ENCODE measurements around the gene F2.
A peak's percentile ranks its signal among the peaks of the same experiment; 100 is the strongest.

F2 gene

DNA sequence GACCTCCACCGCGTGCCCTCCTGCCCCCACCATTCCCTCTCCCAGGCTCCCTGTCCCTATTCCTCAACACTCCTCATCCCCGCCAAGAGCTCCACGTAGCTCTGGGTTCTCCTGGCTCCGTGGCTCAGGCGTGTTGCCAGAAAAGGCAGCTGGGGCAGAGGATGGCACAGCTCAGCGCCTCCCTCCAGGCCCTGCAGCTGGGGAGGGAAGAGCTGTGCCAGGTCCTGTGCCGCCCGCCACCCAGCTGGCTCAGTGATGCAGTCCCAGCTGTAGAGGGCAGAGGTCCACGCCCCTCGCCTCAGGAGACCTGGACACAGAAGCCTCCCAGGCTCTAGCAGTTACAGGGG is 22.8 kb upstream of the F2 start:
- H3K18ac ChIP-seq (ENCODE audit: low read length) = no peak overlapping the region
- H2BK120ac ChIP-seq (ENCODE audit: low read depth, low read length) = no peak overlapping the region
- H3K36me3 ChIP-seq (ENCODE audit: control insufficient read depth, insufficient read depth, low read length) = peaks cover 5% of the 10 kb centered on the region
- no peak overlapping the region for H3K27ac ChIP-seq (ENCODE audit: low read depth, low read length)
- H3K79me2 ChIP-seq (ENCODE audit: control insufficient read depth, insufficient read depth, low read length) = peaks cover 3% of the 10 kb centered on the region
- DNase-seq = no peak
- no peak overlapping the region for H3K4me3 ChIP-seq (ENCODE audit: low read length)
- WGBS (ENCODE audit: extremely low coverage, insufficient coverage, low lambda C conversion rate) = no CpG with 5 or more reads among the region's 11 CpGs
- H3K27me3 ChIP-seq (ENCODE audit: insufficient read depth, low read length, poor library complexity) = no peaks in the 10 kb centered on the region
- H2AK5ac ChIP-seq (ENCODE audit: low read length) = no peak overlapping the region
- no peak overlapping the region for H3K9ac ChIP-seq (ENCODE audit: low read length)
- no peaks in the 10 kb centered on the region for H3K4me1 ChIP-seq (ENCODE audit: control insufficient read depth, low read depth, low read length)
- no peak overlapping the region for H4K8ac ChIP-seq (ENCODE audit: low read depth, low read length)
- no peak overlapping the region for H3K4ac ChIP-seq (ENCODE audit: low read depth, low read length)
- H3K4me2 ChIP-seq (ENCODE audit: low read length) = no peak overlapping the region
- H3K23ac ChIP-seq (ENCODE audit: low read length) = no peak overlapping the region
- no peak overlapping the region for H4K5ac ChIP-seq (ENCODE audit: low read length)
- peaks cover 3% of the 10 kb centered on the region for H3K79me1 ChIP-seq (ENCODE audit: low read length)
- no peak overlapping the region for H2BK5ac ChIP-seq (ENCODE audit: low read length)
- H2BK15ac ChIP-seq (replicated peaks; ENCODE audit: low read depth) = no peak overlapping the region
- H3K56ac ChIP-seq (ENCODE audit: low read length) = no peak overlapping the region

DNA sequence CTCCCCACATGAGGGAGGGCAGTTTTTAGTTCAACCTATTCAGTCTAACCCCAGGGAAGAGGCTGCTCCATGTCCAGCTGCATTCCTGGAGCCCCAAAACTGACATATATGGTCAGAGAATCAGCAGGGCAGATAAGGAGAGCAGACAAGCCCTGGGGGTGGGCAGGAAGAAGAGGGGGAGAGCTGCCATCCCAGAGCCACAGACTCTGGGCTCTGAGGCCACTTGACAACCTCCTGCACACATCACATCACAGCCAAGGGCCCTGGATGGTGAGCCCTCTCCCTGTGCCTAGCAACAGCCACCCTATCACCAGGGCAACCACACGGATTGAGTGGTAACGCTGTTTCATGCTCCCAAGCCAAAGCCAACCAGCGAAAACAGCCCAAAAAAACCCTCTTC is 21.7 kb upstream of the F2 start:
- Histone ChIP-seq H2AK5ac (ENCODE audit: low read length) (no peak overlapping the region), H3K4me1 (ENCODE audit: control insufficient read depth, low read depth, low read length) (peaks cover 2% of the 10 kb centered on the region), H3K79me2 (ENCODE audit: control insufficient read depth, insufficient read depth, low read length) (peaks cover 10% of the 10 kb centered on the region), H3K79me1 (ENCODE audit: low read length) (peaks cover 9% of the 10 kb centered on the region), H2BK15ac (replicated peaks; ENCODE audit: low read depth) (no peak overlapping the region), H3K9ac (ENCODE audit: low read length) (no peak overlapping the region), H3K4me3 (ENCODE audit: low read length) (no peak overlapping the region), H3K4ac (ENCODE audit: low read depth, low read length) (no peak overlapping the region), H4K8ac (ENCODE audit: low read depth, low read length) (no peak overlapping the region), H3K4me2 (ENCODE audit: low read length) (no peak overlapping the region), H3K56ac (ENCODE audit: low read length) (peak overlapping the region; percentile 39), H2BK5ac (ENCODE audit: low read length) (no peak overlapping the region), H3K18ac (ENCODE audit: low read length) (no peak overlapping the region), H3K23ac (ENCODE audit: low read length) (no peak overlapping the region), H3K36me3 (ENCODE audit: control insufficient read depth, insufficient read depth, low read length) (peaks cover 5% of the 10 kb centered on the region), H3K27me3 (ENCODE audit: insufficient read depth, low read length, poor library complexity) (no peaks in the 10 kb centered on the region), H3K27ac (ENCODE audit: low read depth, low read length) (no peak overlapping the region), H4K5ac (ENCODE audit: low read length) (no peak overlapping the region), H2BK120ac (ENCODE audit: low read depth, low read length) (no peak overlapping the region)
- no CpG with 5 or more reads among the region's 3 CpGs for WGBS (ENCODE audit: extremely low coverage, insufficient coverage, low lambda C conversion rate)
- DNase-seq = peak; percentile 63

DNA sequence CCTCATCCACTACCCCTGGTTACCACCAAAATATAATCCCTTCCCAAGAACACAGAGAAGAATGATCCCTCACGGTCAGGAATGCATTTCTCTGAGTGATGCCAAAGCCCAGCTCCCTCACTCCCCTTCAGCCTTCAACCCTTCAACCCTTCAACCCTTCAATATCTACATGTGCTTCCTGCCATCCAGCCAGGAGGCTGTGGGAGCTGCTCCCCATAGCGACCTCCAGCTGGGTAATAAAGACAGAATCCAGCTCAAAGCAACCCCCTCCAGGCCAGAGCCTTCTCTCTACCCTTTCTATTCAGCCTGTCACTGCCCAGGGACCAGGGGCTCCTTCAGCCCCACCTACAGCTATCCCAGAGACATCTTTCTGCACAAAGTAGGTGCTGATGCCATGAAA is 21.3 kb upstream of the F2 start:
- Histone ChIP-seq H3K36me3 (ENCODE audit: control insufficient read depth, insufficient read depth, low read length) (peaks cover 5% of the 10 kb centered on the region), H2BK120ac (ENCODE audit: low read depth, low read length) (no peak overlapping the region), H3K23ac (ENCODE audit: low read length) (no peak overlapping the region), H2BK15ac (replicated peaks; ENCODE audit: low read depth) (no peak overlapping the region), H2BK5ac (ENCODE audit: low read length) (no peak overlapping the region), H3K79me1 (ENCODE audit: low read length) (peaks cover 11% of the 10 kb centered on the region), H4K5ac (ENCODE audit: low read length) (no peak overlapping the region), H3K9ac (ENCODE audit: low read length) (no peak overlapping the region), H3K18ac (ENCODE audit: low read length) (no peak overlapping the region), H3K27me3 (ENCODE audit: insufficient read depth, low read length, poor library complexity) (no peaks in the 10 kb centered on the region), H3K4ac (ENCODE audit: low read depth, low read length) (no peak overlapping the region), H2AK5ac (ENCODE audit: low read length) (no peak overlapping the region), H3K79me2 (ENCODE audit: control insufficient read depth, insufficient read depth, low read length) (peaks cover 13% of the 10 kb centered on the region), H4K8ac (ENCODE audit: low read depth, low read length) (no peak overlapping the region), H3K4me1 (ENCODE audit: control insufficient read depth, low read depth, low read length) (peaks cover 2% of the 10 kb centered on the region), H3K4me2 (ENCODE audit: low read length) (no peak overlapping the region), H3K4me3 (ENCODE audit: low read length) (no peak overlapping the region), H3K27ac (ENCODE audit: low read depth, low read length) (no peak overlapping the region), H3K56ac (ENCODE audit: low read length) (no peak overlapping the region)
- no peak for DNase-seq
- WGBS (ENCODE audit: extremely low coverage, insufficient coverage, low lambda C conversion rate) = no CpG with 5 or more reads among the region's 2 CpGs

DNA sequence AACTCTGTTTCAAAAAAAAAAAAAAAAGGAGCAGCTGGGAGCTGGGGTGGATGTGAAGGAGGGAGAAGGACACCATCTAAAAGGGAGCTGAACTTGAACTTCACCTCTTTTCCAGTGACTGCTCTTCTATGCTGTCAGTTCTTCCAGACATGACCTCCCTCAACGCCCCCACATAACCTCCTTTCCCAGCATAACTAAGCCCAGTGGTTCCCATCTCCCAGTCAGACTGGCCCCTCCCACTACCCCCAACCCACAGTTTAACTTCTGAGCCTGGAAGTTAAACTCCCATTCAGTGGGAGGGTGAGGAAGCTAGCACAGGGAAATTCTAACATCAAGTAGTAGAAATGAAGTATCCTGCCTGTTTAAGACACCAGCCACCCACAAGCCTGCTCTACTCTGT is 20.4 kb upstream of the F2 start:
- Histone ChIP-seq H3K9ac (ENCODE audit: low read length) (no peak overlapping the region), H2BK5ac (ENCODE audit: low read length) (no peak overlapping the region), H3K36me3 (ENCODE audit: control insufficient read depth, insufficient read depth, low read length) (peaks cover 8% of the 10 kb centered on the region), H3K18ac (ENCODE audit: low read length) (no peak overlapping the region), H3K4ac (ENCODE audit: low read depth, low read length) (no peak overlapping the region), H2AK5ac (ENCODE audit: low read length) (no peak overlapping the region), H3K27ac (ENCODE audit: low read depth, low read length) (no peak overlapping the region), H3K27me3 (ENCODE audit: insufficient read depth, low read length, poor library complexity) (no peaks in the 10 kb centered on the region), H3K79me1 (ENCODE audit: low read length) (peaks cover 15% of the 10 kb centered on the region), H3K56ac (ENCODE audit: low read length) (no peak overlapping the region), H3K4me3 (ENCODE audit: low read length) (no peak overlapping the region), H3K4me2 (ENCODE audit: low read length) (no peak overlapping the region), H2BK120ac (ENCODE audit: low read depth, low read length) (no peak overlapping the region), H4K5ac (ENCODE audit: low read length) (no peak overlapping the region), H3K23ac (ENCODE audit: low read length) (no peak overlapping the region), H3K79me2 (ENCODE audit: control insufficient read depth, insufficient read depth, low read length) (peaks cover 16% of the 10 kb centered on the region), H3K4me1 (ENCODE audit: control insufficient read depth, low read depth, low read length) (peaks cover 2% of the 10 kb centered on the region), H2BK15ac (replicated peaks; ENCODE audit: low read depth) (no peak overlapping the region), H4K8ac (ENCODE audit: low read depth, low read length) (no peak overlapping the region)
- DNase-seq = no peak
- WGBS (ENCODE audit: extremely low coverage, insufficient coverage, low lambda C conversion rate) = no CpG with 5 or more reads among the region's 1 CpG

DNA sequence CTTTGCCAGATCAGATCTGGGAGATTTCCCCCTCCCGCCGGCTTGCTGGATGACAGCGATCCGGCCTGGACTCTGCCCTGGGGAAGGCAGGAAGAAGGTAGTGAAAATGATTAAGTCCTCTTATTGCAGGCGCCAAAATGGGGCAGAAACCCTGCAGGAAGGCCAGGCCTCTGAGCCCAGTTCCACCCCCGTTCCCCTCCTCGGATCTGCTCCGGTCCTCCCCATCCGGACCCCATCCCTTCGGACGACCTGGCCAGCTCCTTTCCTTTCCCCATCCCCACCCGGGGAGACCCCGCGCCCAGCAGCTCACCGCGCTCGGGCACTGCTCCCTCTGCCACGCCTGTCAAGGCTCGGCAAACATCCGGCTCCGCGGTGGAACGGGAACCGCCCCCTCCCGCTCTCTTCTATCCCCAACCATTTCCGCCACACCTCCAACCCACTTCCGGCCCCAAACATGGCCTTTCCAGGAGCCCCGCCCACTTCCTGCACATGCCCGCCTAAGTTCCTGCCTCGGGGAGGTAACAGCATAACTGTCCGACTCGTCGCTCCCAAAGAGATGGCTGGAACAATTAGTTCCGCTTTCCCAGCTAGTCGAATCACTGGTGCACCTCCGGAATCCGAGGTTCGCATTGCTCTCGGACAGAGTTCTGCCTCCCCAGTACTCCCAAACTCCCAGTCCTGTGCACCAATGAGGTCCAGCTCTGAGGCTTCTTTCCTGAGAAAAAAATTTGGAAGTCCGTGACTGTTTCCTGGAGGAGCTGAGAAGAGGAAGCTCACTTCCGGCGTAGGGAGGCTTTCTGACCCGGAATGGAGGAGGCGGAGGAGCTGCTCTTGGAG is 18.6 kb upstream of the F2 start, which contains the start of the genes ARHGAP1 and ZNF408:
Gene ARHGAP1 (minus strand): TSS at position 379 of the 837 bp plus-strand sequence. CDS start 4,512 bp downstream, outside the sequence.
Gene ZNF408 (plus strand): TSS at position 791 of the 837 bp plus-strand sequence. CDS start 17 bp downstream, at position 808.
- Histone ChIP-seq H3K4ac (ENCODE audit: low read depth, low read length) (peak within 1 kb of the TSS; percentile 78), H3K9ac (ENCODE audit: low read length) (peak within 1 kb of the TSS; percentile 85), H3K79me2 (ENCODE audit: control insufficient read depth, insufficient read depth, low read length) (peaks cover 16% of the 10 kb centered on the region), H3K27ac (ENCODE audit: low read depth, low read length) (peak within 1 kb of the TSS; percentile 94), H3K36me3 (ENCODE audit: control insufficient read depth, insufficient read depth, low read length) (peaks cover 15% of the 10 kb centered on the region), H3K79me1 (ENCODE audit: low read length) (peaks cover 15% of the 10 kb centered on the region), H3K4me2 (ENCODE audit: low read length) (peak within 1 kb of the TSS; percentile 83), H2BK5ac (ENCODE audit: low read length) (peak within 1 kb of the TSS; percentile 92), H2AK5ac (ENCODE audit: low read length) (no peak within 1 kb of the TSS), H3K4me3 (ENCODE audit: low read length) (peak within 1 kb of the TSS; percentile 82), H3K4me1 (ENCODE audit: control insufficient read depth, low read depth, low read length) (peaks cover 2% of the 10 kb centered on the region), H3K18ac (ENCODE audit: low read length) (peak within 1 kb of the TSS; percentile 94), H3K27me3 (ENCODE audit: insufficient read depth, low read length, poor library complexity) (no peaks in the 10 kb centered on the region), H3K23ac (ENCODE audit: low read length) (no peak within 1 kb of the TSS), H4K8ac (ENCODE audit: low read depth, low read length) (peak within 1 kb of the TSS; percentile 90), H3K56ac (ENCODE audit: low read length) (peak within 1 kb of the TSS; percentile 94), H2BK15ac (replicated peaks; ENCODE audit: low read depth) (no peak within 1 kb of the TSS), H4K5ac (ENCODE audit: low read length) (no peak within 1 kb of the TSS), H2BK120ac (ENCODE audit: low read depth, low read length) (peak within 1 kb of the TSS; percentile 95)
- WGBS (ENCODE audit: extremely low coverage, insufficient coverage, low lambda C conversion rate) = no CpG with 5 or more reads among the region's 44 CpGs
- peak; percentile 99 for DNase-seq
